ENCODE data around the gene ADCY3.

The ADCY3 gene

DNA sequence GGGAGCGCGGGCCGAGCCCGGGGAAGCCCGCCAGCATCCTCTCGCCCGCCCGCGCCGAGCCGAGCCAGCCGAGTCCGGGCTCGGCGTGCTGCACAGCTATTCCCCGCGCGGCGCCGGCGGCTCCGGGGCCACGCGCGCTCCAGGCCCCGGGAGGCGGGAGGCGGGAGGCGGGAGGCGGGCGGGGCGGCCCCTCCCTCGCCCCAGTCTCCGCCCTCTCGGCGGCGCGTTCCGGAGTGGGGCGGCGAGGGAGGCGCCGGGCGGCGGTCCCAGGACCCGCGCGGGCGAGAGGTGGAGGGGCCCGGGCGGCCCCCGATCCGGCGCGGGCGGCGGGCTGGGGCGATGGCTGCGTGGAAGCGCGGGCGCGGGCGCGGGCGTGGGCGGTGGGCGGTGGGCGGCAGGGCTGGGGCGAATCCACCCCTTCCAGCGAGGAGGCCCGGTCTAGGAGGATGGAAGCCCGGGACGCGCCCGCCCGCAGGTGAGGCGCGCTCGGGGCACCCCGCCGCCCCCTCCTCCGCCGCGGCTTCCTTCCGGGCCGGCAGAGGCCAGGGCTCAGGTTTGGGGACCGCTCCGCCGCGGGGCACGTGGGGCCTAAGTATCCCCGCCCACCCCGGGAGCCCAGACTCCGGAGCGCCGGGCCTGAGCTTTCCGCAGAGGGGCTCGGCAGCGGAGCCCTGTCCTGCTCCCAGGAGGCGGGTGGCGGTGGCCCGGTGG, at the start of gene ADCY3:
TSS of gene ADCY3 (minus strand) at position 140 of the 711 bp plus-strand sequence. CDS start 1,250 bp downstream, outside the sequence.
- DNase-seq: no peak

DNA sequence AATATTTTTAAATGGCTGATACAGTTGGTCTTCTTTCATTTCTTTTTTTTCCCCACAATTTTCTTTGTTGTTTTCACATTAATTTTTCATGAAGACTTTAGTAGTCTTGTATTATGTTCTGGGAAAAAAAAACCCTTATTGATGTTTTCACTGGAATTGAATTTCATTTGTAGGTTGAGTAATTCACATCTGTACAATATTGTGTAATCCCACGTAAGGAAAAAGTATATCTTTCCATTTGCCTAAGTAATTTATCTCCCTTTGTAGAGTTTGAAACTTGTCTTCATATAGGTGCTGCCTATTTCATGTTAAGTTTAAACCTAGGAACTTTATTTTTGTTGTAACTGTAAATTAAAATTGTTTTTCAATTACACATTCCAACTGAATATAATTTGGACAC, 49.7 kb upstream of the ADCY3 start:
- DNase-seq: no peak

DNA sequence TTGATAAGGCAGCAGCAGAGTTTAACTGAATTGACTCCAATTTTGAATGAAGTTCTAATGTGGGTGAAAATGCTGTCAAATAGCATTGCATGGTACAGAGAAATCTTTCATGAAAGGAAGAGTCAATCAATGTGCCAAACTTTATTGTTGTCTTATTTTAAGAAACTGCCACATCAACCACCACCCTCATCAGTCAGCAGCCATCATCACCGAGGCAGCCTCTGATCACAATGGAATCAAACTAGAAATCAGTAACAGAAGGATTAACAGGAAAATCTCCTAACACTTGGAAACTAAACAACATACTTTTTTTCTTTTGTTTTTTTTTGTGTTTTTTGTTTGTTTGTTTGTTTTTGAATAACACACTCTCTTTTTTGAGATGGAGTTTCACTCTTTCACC, 41.9 kb upstream of the ADCY3 start:
- no peak for DNase-seq

DNA sequence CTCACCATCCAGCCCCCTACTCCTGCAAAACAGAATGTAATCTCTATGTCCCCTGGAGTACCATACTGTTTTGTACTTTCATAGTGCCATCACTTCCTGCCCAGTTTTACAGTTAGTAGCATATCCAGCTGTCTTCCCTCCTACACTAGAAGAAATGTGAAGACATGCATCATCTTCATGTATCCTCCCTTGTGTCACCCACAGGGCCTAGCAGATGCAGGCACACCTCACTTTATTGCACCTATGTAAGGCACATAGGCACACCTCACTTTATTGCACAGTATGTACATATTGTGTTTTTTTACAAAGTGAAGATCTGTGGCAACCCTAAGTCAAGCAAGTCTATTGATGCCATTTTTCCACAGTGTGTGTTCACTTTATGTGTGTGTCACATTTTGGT, 39.7 kb upstream of the ADCY3 start:
- DNase-seq: no peak

DNA sequence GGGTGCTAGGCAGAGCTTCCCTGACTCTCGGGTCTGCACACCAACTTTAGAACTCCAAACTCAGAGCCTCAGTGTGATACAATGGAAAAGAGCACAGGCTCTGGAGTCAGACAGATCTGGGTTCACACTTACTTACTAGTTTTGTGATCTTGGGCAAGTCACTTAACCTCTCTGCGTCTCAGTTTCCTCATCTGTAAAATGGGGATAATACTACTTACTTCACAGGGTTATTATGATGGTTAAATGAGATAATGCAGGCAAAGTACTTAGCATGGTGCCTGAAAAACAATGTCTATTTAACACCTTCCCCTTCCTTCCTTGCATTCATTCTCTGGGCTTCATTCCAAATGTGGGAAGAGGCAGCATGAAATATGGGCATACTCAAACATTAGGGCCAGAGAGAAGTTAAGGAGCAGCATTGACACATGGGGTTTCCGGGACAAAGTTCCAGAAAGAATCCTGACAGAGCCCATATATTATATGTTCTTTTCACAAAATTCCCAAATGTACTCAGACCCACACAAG, 38.4 kb upstream of the ADCY3 start:
- no peak for DNase-seq

DNA sequence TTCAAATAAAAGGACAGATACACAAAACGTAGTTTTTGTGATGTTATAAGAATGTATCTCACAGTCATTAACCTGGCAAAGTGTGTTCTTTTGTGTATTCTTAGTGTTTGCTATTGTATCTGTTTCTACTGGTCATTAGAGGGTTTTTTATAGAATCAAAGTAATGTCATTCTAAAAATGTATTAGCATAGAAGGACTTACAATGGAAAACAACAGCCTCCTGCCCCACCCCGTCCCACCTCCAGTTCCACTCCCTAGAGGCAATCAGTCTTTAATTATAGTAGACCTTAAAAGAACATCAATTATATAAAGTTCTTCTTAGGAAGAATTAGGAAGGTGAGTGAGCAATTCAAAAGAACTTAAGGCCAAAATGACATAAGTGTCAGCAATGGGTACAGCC, 37.9 kb upstream of the ADCY3 start:
- no peak for DNase-seq

DNA sequence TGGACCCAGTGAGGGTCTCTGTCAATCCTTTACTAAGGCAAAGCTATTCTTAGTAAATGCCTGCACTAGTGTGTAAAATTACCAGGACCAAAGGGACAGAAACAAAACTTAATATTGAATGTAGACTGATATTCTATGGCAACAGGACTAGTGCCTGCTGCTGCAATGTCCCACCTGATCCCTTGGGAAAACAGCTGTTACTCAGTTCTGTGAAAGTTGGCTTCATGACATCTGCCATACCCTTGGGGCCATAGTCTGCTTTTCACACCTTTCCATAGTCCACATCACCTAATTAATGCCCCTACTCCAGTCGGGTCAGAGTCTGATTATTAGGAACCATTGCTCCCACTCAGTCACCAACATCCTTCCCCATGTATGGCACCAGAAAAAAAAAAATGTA, 37.2 kb upstream of the ADCY3 start:
- DNase-seq: no peak

DNA sequence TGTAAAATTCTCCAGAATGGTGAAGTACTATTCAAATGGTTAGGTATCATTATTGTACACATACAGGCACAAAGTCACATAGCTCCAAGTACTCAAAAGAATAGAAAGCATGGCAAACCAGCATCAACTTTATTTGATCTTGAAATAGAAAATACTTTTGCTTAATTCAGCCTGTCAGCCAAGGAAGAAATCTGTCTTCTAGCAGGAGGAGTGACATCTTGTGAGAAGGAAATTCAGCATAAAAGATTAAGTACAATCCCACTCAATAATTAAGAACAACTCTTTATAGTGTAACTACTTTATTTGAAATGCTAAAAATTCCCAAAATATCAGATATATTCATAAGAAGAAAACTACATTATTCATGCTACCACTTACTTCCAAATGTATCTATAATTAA, 35.9 kb upstream of the ADCY3 start:
- DNase-seq: no peak

DNA sequence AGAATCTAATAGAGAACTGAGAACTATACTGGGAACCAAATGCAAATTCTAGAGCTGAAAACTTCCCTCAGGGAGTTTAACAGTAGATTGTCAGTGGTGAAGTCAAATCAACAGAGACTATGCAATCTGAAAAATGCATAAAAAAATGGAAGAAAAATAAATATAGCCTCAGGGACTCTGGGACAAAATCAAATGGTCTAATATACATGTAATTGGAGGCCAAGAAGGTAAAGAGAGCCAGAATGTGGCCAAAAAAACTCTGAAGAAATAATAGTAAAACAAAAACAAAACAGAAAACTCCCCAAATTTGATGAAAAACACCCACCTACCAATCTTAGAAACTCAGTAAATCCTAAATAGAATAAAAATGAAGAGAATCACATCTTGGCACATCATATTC, 35.2 kb upstream of the ADCY3 start:
- no peak for DNase-seq

DNA sequence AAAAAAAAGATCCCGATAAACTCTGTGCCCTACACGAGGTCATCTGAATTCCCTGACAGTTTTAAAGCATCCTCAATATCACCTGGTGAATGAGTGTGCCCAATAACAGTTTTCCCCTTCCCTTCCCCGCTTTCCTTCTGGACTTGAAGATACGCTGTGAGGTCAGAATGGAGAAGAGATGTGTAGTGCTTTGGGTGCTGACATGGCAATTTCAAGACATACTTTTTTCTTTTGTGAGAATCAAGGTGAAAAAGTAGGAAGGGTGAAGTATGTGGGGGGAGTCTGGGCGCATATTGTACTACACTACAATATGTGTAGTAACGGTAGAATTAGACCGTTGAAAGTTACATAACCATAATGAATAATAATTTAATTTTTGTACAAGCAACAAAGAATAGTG, 30.1 kb upstream of the ADCY3 start:
- no peak for DNase-seq

DNA sequence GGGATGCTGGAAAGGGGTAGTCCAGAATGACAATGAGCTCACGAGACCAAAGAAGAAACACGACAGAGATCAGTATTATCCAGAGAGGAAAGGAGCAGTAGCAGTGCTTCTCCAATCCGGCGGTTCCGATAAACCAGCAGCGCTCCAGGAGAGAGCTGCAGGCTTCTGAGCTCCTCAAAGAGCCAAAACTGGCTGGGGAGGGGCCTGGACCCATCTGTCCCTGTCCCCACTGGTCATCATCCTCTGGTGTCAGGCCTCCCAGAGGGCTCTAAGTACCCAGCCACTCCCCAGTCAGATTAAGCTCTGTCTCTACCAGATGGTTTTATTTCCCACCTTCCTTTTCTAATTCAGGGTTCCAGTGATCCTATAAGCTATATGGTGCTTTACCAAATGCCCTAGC, 28.5 kb upstream of the ADCY3 start:
- no peak for DNase-seq

DNA sequence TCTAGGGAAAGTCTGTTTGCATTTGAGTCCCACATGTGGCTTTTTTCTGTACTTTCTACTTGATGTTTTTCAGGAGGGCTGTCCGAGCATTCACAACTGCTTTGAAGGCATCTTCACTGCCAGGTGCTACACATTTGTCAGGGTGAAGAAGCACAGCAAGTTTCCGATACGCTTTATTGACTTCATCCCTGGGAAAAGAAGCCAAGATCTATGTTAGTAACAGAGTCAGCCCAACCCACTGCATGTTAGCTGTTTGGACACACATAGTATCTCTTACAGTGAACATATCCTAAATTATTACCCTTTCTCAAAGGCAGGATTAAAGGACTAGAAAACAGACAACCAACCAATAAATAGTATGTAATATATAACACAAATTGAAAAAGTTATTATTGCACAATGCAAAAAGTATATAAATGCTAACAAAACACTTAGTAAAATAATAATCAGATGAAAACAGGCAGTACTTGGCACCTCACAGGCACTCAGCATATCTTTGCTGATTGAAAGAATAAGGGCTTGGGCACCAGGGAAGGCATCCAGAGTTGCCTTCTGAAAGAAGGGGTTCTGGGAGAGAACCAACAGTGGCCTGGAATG, 27.6 kb upstream of the ADCY3 start:
- DNase-seq: no peak

DNA sequence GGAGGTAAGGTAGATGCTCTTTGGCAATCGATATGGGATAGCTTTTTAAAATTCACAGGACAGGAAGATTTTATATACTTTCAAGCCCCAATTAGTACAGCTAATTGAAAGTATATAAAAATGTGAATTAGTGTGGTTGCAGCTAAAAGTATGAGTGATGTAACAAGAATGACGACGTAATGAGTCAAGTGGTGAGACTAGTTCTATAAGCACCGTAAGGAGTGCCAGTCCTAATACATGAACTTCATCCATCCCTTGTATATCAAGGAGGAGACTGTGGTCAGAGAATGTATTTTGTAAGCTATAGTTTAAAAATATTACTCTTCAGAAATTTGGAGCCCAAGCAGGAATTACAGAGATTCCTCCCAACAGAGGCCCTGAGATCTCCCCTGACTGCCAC, 25.9 kb upstream of the ADCY3 start:
- DNase-seq: no peak

DNA sequence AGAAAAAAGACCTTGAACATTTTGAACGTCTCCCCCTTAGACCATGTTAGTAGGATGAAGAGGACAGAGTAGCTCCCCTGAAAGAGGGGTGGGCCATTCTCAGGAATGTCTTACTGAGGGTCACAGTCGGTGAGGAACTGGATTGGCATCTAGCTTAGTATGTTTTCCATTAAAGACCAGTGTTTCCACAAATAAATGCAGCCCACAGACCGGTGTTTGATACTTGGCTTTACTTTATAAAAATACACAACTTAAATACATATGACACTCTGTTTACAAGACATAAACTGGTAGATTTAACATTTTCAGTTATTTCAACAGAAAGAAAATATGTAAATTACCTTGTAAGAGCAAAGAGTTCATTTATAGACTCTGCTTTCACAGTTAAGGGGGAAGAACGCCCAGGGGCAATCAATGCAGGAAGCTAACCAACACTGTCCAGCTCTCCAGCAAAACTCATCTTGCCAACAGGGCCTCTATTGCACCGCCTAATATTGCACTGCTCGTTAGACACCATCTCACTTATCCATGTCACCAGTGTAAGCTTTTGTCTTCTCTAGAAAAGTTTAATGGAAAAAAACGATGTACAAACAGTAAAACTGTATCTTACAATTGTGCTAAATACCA, 23.5 kb upstream of the ADCY3 start:
- DNase-seq: no peak

DNA sequence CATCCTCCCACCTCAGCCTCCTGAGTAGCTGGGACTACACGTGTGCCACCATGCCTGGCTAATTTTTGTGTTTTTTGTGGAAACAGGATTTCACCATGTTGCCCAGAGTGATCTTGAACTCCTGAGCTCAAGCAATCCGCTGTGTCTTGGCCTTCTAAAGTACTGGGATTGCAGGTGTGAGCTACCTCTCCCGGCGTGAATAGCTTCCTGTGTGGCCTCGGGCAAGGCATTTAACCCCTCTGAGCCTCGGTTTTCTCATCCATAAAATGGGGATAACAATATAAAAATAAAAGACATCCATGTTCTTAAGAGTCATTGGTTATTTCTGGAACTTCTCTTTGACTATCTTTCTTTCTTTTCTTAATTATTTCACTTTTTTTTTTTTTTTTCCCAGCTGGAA, 19.3 kb upstream of the ADCY3 start:
- no peak for DNase-seq

DNA sequence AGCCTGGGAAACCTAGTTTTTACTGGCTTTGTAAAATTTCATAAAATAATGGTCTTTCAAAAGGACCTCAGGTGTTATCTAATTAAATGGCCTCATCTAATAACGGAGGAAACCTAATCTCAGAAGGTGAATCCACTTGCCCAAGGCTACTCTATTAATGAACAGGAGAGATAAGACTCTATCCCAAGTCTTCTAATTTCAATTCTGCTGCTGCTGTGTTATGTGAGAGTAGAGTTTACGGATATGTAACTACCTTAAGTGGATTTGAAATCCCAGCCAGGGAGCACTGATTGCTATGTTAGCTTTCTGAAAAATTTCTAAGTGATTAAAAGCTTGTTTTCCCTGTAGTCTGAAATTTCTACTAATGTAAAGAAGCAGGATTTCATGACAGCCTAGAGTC, 17.2 kb upstream of the ADCY3 start:
- no peak for DNase-seq

DNA sequence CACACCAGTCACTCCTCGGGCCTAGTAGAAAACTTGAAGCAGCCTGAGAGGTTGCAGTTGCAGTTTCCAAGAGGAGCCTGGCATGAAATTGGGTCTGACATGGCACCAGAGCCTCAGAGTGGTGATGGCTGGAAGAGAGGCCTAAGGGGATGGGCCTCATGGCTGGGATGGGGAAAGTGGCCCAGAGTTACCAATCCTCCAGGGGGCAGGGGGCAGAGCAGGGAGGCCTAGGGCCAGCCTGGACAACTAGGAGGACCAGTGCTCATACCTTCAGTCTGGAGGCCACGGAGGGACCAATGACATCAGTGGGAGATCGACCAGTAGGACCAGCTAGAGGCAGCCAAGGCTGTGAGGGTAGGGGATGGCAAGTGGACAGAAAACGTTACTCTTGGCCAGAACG, 15.1 kb upstream of the ADCY3 start:
- no peak for DNase-seq

DNA sequence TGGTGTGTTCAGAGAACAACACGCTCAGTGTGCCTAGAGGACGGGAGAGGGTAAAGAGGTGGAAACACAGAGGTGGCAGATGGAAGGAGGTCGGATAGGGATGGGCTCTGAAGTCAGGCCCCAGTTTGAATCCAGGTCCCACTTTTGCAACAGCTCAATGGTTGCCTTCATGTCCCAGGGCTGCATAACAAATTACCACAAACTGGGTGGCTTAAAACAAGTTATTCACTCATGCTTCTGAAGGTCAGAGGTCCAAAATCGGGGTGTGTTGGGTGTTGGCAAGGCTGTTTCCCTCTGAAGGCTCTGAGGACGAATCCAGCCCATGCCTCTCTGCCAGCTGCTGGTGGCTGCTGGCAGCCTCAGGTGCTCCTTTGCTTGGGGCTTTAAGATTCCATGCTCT, 12.7 kb upstream of the ADCY3 start:
- DNase-seq: no peak

DNA sequence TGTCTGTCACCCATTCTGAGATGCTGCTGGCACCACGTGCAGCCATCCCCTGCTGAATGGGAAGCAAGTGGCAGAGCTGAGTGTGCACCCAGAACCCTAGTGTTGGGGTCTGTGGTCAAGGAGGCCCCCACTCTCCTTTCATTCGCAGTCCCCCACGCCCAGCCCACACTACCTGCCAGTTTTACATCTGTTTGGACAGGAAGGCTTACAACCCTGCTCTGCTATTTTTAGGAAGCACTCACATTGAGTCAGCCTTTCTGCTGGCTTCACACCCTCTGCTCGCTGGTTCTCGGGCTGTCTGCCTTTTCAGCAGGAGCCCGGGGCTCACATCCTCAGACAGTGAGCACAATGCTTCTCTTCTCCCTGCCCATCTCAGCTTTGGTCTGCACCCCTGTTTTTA, 10.7 kb upstream of the ADCY3 start:
- DNase-seq: no peak

DNA sequence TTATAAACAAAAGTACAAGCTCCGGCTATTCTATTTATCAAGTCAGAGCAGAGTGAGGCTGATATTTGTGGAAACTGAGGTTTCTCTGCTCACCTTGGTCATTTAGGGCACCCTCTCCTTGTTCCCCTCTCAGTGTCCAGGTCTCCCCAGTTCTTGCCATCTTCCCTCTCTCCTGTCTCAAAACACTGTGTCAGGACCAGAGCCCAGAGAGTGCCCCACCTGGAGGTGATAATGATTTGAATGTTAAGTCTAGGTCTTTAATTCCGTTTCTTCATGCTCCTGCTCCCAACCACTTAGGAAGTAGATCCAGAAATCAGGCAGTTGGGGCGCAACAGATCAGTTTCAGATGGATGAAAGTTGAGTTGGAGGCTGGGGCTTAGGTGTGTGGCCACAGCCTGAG, 9.2 kb upstream of the ADCY3 start:
- no peak for DNase-seq

DNA sequence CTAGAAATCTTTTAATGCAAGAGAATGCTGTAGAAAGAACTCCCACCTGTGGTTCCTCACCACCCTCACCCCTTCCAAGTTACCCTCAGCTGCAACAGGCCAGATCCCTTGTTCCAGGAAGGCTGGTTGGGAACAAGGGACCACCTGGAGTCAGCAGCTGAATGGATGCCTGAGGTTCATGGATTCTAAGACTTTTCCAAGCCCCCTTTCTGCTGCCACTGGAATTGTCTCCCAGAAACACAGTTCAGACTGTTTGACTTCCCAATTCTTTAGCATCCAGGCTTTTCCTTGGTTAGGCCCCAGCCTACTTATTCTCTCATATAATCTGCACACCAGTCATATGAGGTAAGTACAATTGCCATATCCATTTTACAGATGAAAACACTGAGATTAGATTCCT, 8.0 kb upstream of the ADCY3 start:
- DNase-seq: no peak

DNA sequence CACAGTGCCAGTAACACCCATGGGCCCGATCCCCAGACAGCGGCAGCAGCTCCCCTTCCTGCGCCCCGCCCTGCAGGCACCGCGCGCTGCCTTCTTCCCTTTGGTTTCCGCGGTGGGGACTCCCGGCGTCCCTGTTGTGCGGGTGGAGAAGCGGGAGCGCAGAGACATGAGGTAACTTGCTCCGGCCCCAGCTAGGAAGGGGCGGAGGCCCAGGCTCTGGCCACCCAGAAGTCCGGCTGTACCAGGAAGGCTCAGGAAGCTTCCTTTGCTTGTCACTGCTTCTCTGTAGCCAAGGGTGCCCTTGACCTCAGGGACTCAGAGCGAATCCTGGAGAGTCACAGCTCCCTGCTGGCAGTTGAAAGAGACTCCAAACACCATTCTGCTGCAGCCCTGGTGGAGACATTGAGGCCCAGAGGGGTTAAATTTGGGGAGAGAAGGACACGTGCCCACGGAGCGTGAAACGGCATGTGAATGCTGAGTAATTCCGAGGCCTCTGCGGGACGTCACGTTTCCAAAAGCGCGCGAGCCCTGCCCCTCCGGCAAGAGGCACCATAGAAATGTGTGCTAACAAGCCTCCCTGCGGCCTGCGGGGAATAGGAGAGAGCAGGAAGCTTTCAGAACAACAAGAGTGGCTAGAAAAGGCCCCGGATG, 6.7 kb upstream of the ADCY3 start:
- no peak for DNase-seq

DNA sequence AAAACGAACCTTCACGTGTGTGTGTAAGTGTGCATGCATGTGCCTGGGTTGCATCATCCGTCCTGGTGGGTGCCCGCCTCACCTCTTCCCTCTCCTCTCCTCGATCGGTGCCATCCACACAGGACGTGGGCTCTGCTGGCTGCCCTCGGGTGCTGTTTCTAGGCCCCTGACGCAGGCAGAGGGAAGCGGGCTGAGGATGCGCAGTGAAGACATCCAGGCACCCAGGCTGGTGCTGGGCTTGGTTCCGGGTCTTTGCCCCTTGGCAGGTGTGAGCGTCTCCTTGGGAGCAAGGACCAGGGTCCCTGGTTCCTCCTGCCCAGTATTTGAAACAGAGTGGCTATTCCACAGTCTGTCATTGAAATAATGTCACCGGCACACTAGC, 6.2 kb upstream of the ADCY3 start:
- no peak for DNase-seq

DNA sequence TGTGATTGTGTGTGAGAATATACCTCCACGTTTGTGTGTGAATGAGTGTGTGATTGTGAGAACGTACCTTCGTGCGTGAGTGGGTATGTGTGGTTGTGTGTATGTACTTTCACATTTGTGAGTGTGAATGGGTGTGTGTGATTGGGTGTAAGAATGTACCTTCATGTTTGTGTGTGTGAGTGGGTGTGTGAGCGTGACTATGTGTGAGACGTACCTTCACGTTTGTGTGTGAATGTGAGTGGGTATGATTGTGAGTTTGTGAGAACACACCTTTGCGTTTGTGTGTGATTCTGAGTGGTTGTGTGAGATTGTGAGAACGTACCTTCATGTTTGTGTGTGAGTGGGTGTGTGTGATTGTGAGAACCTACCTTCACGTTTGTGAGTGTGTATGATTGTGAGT, 5.8 kb upstream of the ADCY3 start:
- DNase-seq: no peak

Measured in NCI-H748 treated with DMSO at 0.1 percent for 48 hours (cell line).